ENCODE measurements around the gene ZBTB7A.

ZBTB7A gene

DNA sequence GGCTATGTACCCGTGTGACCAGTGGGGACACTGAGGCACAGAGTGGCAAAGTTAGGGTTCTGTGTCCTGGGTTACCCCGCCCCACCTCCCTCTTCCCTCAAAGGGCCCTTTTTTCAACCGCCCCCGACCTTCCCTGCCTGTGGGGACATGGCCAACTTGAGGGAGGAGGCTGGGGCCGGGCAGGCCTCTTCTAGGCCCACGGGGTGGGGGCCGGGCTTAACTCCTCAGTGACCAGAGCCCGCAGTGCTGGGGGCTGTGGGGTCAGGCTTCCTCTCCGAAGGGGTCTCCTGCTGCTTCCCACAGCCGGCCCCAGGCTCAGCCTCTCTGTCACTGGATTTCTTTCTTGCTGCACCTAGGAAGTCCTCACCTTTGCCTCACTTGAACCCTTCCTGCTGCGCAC, 35.3 kb downstream of the ZBTB7A start:
- H3K4me2 ChIP-seq (ENCODE audit: insufficient read depth, low read length), result no peak overlapping the region
- H3K79me2 ChIP-seq (ENCODE audit: insufficient read depth, low read length), result no peaks in the 10 kb centered on the region; the same call in 1 of the 2 replicates
- no peaks in the 10 kb centered on the region for H3K4me1 ChIP-seq (ENCODE audit: insufficient read depth, low read length)
- no peak for ATAC-seq (ENCODE audit: insufficient read depth, low read depth)
- H3K9me3 ChIP-seq (ENCODE audit: insufficient read depth, low read length, severe bottlenecking), result no peaks in the 10 kb centered on the region
- no peaks in the 10 kb centered on the region for H3K27me3 ChIP-seq (ENCODE audit: insufficient read depth, low read length, poor library complexity)
- no peak overlapping the region for H3K9ac ChIP-seq (ENCODE audit: low read depth, low read length)
- H3K36me3 ChIP-seq (ENCODE audit: insufficient read depth, low read length), result peaks cover 83% of the 10 kb centered on the region
- H4K20me1 ChIP-seq (ENCODE audit: insufficient read depth, low read length), result peaks cover 16% of the 10 kb centered on the region
- H3K27ac ChIP-seq (ENCODE audit: low read length), result no peak overlapping the region
- no peak overlapping the region for H3K4me3 ChIP-seq (ENCODE audit: low read depth in 1 of 2, low read length in 2 of 2)
- no peak for DNase-seq
- TF ChIP-seq, protein P1, sequence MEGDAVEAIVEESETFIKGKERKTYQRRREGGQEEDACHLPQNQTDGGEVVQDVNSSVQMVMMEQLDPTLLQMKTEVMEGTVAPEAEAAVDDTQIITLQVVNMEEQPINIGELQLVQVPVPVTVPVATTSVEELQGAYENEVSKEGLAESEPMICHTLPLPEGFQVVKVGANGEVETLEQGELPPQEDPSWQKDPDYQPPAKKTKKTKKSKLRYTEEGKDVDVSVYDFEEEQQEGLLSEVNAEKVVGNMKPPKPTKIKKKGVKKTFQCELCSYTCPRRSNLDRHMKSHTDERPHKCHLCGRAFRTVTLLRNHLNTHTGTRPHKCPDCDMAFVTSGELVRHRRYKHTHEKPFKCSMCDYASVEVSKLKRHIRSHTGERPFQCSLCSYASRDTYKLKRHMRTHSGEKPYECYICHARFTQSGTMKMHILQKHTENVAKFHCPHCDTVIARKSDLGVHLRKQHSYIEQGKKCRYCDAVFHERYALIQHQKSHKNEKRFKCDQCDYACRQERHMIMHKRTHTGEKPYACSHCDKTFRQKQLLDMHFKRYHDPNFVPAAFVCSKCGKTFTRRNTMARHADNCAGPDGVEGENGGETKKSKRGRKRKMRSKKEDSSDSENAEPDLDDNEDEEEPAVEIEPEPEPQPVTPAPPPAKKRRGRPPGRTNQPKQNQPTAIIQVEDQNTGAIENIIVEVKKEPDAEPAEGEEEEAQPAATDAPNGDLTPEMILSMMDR (IDR thresholded peaks at IDR 0.05; ENCODE audit: borderline replicate concordance, extremely low read depth, low read length, poor library complexity, severe bottlenecking), result no peak
- TF ChIP-seq EZH2 (IDR thresholded peaks at IDR 0.05; ENCODE audit: borderline replicate concordance, low read depth, low read length, severe bottlenecking), result no peak
- H2AFZ ChIP-seq (ENCODE audit: low read depth, low read length), result no peak overlapping the region

DNA sequence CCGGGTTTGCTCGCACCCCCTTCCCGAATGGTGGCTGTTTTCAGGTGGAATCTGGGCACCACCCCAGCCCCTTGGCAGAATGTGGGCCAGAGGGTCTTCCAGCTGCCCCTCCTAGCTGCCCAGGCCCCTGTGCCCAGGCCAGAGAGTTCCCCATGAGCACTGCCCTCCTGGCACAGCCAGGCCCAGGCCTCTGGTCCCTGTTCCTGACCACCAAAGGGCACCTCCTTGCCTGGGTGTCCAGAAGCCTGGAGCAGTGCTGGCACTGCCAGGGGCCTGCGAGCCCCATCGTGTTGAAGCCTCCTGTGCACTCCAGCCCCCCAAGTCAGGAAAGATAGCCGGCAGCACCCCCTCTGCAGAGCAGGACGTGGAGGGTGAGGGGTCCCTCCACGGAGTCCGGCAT, 35.7 kb downstream of the ZBTB7A start:
- no peaks in the 10 kb centered on the region for H3K4me1 ChIP-seq (ENCODE audit: insufficient read depth, low read length)
- H3K79me2 ChIP-seq (ENCODE audit: insufficient read depth, low read length), result no peaks in the 10 kb centered on the region; the same call in 1 of the 2 replicates
- H4K20me1 ChIP-seq (ENCODE audit: insufficient read depth, low read length), result peaks cover 16% of the 10 kb centered on the region
- no peaks in the 10 kb centered on the region for H3K9me3 ChIP-seq (ENCODE audit: insufficient read depth, low read length, severe bottlenecking)
- no peak for ATAC-seq (ENCODE audit: insufficient read depth, low read depth)
- H3K27me3 ChIP-seq (ENCODE audit: insufficient read depth, low read length, poor library complexity), result no peaks in the 10 kb centered on the region
- no peak overlapping the region for H3K9ac ChIP-seq (ENCODE audit: low read depth, low read length)
- peaks cover 80% of the 10 kb centered on the region for H3K36me3 ChIP-seq (ENCODE audit: insufficient read depth, low read length)
- no peak for TF ChIP-seq EZH2 (IDR thresholded peaks at IDR 0.05; ENCODE audit: borderline replicate concordance, low read depth, low read length, severe bottlenecking)
- TF ChIP-seq, protein P1 (IDR thresholded peaks at IDR 0.05; ENCODE audit: borderline replicate concordance, extremely low read depth, low read length, poor library complexity, severe bottlenecking), result no peak
- no peak overlapping the region for H3K4me2 ChIP-seq (ENCODE audit: insufficient read depth, low read length)
- H3K27ac ChIP-seq (ENCODE audit: low read length), result no peak overlapping the region
- H3K4me3 ChIP-seq (ENCODE audit: low read depth in 1 of 2, low read length in 2 of 2), result no peak overlapping the region
- DNase-seq, result no peak
- no peak overlapping the region for H2AFZ ChIP-seq (ENCODE audit: low read depth, low read length)

DNA sequence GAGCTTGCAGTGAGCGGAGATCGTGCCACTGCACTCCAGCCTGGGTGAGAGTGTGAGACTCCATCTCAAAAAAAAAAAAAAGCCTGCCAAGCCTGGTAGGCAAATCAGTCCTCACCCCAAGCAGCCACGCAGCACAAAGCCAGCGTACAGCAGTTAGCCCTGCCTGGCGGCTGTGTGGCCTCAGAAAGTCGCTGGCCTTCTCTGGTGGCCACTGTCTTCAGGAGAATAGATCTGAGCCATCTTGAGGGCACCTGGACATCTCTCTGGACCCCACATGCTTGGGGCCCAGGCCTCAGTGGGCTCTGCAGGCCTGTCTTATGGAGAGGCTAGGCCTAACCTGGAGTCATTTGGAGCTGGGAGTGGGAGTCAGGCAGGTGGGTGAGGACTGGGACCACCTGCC, 36.1 kb downstream of the ZBTB7A start:
- H3K79me2 ChIP-seq (ENCODE audit: insufficient read depth, low read length), result no peaks in the 10 kb centered on the region; the same call in 1 of the 2 replicates

More for the DNA sequence above, 36.1 kb downstream of the ZBTB7A start:
- ATAC-seq (ENCODE audit: insufficient read depth, low read depth), result no peak
- H3K27ac ChIP-seq (ENCODE audit: low read length), result no peak overlapping the region
- no peak overlapping the region for H3K4me3 ChIP-seq (ENCODE audit: low read depth in 1 of 2, low read length in 2 of 2)
- H3K9me3 ChIP-seq (ENCODE audit: insufficient read depth, low read length, severe bottlenecking), result no peaks in the 10 kb centered on the region
- no peak overlapping the region for H3K4me2 ChIP-seq (ENCODE audit: insufficient read depth, low read length)
- no peaks in the 10 kb centered on the region for H3K4me1 ChIP-seq (ENCODE audit: insufficient read depth, low read length)
- H3K27me3 ChIP-seq (ENCODE audit: insufficient read depth, low read length, poor library complexity), result no peaks in the 10 kb centered on the region
- TF ChIP-seq, protein P1 (IDR thresholded peaks at IDR 0.05; ENCODE audit: borderline replicate concordance, extremely low read depth, low read length, poor library complexity, severe bottlenecking), result no peak
- no peak for TF ChIP-seq EZH2 (IDR thresholded peaks at IDR 0.05; ENCODE audit: borderline replicate concordance, low read depth, low read length, severe bottlenecking)
- H3K9ac ChIP-seq (ENCODE audit: low read depth, low read length), result no peak overlapping the region
- H4K20me1 ChIP-seq (ENCODE audit: insufficient read depth, low read length), result peaks cover 16% of the 10 kb centered on the region
- no peak overlapping the region for H2AFZ ChIP-seq (ENCODE audit: low read depth, low read length)
- no peak for DNase-seq
- H3K36me3 ChIP-seq (ENCODE audit: insufficient read depth, low read length), result peaks cover 78% of the 10 kb centered on the region

All from DND-41 (cell line).